Gastrocnemius medialis (tissue), 4 donors: ENCODE measurements around the gene PDE4D.

Source experiments
- POLR2A ChIP-seq, 2 donors: fragments of 450-650 bp; IDR thresholded peaks; one replicate each; pipeline ENCODE4 v1.6.1; 2017; ENCODE audit warnings: antibody characterized with exemption in 2 of 2, mild to moderate bottlenecking in 2 of 2, moderate library complexity in 2 of 2
- TF ChIP-seq, protein P1 (sequence below), 5 experiments: fragments of 450-650 bp in 3 of 5; fragments of 200-600 bp in 2 of 5; sonication (generic) in 2 of 5; IDR thresholded peaks in 4 of 5; conservative IDR thresholded peaks in 1 of 5; 1 replicate in 4 of 5; 2 replicates in 1 of 5; pipeline ENCODE4 v1.5.1; 2016 to 2019; ENCODE audit warnings: antibody characterized with exemption in 5 of 5, mild to moderate bottlenecking in 3 of 5, moderate library complexity in 3 of 5

DNA sequence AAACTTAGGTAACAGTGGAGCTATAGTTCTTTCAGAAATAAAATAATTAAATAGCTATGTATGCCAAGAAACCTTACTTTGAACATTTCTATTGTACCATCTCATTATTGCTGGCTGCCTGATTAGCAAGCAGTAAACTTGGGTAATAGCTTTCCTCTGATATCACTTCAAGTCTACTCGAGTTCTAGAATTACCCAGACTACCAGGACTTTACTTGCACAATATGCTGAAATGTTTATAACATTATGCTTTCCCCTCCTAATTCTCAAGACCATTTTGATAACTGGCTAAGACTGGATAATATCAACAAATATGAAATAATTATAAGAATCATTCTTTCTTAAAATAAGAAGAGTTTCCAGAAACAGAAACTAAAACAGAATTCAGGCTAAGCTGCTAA is 798.0 kb downstream of the PDE4D start:
- TF ChIP-seq, protein P1, sequence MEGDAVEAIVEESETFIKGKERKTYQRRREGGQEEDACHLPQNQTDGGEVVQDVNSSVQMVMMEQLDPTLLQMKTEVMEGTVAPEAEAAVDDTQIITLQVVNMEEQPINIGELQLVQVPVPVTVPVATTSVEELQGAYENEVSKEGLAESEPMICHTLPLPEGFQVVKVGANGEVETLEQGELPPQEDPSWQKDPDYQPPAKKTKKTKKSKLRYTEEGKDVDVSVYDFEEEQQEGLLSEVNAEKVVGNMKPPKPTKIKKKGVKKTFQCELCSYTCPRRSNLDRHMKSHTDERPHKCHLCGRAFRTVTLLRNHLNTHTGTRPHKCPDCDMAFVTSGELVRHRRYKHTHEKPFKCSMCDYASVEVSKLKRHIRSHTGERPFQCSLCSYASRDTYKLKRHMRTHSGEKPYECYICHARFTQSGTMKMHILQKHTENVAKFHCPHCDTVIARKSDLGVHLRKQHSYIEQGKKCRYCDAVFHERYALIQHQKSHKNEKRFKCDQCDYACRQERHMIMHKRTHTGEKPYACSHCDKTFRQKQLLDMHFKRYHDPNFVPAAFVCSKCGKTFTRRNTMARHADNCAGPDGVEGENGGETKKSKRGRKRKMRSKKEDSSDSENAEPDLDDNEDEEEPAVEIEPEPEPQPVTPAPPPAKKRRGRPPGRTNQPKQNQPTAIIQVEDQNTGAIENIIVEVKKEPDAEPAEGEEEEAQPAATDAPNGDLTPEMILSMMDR (IDR thresholded peaks at IDR 0.05 in 4 of 5, conservative IDR thresholded peaks at IDR 0.05 in 1 of 5), result no peak
- TF ChIP-seq POLR2A (IDR thresholded peaks at IDR 0.05), result no peak
